ENCODE results near the gene AZU1. TPM values are rescaled to one million over a fixed set of nuclear protein-coding genes. Genes with fewer than 3 reads are reported as not detected.

Gene AZU1
- total RNA-seq, 4 donors from 2014 or later, result 0.68 TPM; not detected in 3

DNA sequence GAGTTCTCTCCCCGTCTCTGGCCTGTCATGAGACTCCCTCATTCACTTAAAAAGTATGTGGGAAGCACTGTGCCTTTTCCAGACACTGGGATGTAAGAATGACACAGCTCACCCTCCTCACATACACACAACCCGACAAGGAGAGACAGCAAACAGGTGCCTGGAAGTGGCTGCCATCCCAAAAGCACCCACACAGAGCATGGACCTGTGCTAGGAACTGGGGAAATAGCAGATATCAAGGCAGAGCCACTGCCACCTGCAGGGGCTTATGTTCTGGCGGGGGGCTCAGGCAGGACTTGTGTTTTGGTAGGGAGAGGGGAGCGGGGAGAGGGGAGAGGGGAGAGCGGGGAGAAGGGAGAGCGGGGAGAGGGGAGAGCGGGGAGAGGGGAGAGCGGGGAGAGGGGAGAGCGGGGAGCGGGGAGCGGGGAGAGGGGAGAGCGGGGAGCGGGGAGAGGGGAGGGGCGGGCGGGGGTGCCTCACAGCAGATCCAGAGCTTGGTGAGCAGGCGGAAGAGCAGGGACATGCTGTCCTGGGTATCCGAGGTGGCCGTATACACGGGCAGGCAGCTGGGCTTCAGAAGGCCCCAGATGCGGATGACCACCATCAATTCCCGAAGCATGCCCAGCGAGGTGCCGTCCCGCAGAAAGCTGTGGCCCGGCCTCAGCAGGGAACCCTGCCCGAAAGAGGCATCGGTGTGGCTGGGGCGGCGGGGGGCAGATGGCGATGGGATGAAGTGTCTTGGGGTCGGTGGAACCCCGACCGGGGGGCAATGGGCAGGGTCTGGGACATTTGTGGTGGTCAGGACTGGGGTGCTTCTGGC lies 44.0 kb downstream of the AZU1 start:
- TF ChIP-seq, protein P1, sequence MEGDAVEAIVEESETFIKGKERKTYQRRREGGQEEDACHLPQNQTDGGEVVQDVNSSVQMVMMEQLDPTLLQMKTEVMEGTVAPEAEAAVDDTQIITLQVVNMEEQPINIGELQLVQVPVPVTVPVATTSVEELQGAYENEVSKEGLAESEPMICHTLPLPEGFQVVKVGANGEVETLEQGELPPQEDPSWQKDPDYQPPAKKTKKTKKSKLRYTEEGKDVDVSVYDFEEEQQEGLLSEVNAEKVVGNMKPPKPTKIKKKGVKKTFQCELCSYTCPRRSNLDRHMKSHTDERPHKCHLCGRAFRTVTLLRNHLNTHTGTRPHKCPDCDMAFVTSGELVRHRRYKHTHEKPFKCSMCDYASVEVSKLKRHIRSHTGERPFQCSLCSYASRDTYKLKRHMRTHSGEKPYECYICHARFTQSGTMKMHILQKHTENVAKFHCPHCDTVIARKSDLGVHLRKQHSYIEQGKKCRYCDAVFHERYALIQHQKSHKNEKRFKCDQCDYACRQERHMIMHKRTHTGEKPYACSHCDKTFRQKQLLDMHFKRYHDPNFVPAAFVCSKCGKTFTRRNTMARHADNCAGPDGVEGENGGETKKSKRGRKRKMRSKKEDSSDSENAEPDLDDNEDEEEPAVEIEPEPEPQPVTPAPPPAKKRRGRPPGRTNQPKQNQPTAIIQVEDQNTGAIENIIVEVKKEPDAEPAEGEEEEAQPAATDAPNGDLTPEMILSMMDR (IDR thresholded peaks at IDR 0.05; ENCODE audit: low read depth), result no peak

DNA sequence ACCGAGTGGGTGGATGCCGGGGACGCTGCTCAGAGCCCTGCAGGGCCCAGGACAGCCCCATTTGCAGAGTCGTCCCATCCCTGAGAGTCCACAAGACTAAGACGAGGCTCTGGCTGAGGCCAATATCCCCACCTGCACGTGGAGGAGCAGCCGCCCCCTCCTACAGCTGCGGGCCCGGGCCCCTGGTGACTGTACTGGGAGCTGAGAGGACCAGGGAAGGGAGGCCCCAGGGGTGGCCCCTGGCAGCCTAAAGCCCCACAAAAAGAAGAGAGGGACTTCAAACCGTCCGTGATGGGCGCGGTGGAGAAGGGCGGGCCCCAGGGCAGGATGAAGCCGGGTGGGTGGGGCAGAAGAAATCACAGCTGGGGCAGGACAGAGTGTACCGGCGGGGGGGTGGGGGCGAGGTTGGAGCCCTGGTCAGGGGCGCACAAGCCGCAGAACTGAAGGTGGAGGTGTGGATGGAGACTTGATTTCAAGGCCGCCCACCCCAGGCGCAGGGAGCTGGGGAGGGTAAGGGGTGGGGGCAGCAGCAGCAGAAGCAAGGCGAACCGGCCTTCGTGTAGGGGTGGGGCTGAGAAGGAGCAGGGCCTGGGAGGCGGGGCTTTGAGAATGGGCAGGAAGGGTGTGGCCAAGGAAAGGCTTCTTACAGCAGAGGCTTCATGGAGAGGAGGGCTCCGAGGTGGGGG lies 44.8 kb downstream of the AZU1 start:
- TF ChIP-seq, protein P1 (IDR thresholded peaks at IDR 0.05; ENCODE audit: low read depth), result no peak

DNA sequence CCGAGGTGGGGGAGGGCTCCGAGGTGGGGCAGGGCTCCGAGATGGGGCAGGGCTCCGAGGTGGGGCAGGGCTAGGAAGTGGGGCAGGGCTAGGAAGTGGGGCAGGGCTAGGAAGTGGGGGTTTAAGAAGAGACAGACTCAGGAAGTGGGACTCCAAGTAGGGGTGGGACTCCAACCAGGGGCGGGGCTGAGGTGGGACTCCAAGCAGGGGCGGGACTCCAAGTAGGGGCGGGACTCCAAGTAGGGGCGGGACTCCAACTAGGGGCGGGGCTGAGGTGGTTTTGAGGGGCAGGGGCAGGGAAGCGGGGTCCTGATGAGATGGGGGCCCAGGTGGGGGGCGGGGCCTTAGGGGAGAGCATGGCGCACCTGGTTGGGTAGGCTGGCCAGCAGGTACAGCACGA lies 45.4 kb downstream of the AZU1 start:
- TF ChIP-seq, protein P1 (IDR thresholded peaks at IDR 0.05; ENCODE audit: low read depth), result no peak

DNA sequence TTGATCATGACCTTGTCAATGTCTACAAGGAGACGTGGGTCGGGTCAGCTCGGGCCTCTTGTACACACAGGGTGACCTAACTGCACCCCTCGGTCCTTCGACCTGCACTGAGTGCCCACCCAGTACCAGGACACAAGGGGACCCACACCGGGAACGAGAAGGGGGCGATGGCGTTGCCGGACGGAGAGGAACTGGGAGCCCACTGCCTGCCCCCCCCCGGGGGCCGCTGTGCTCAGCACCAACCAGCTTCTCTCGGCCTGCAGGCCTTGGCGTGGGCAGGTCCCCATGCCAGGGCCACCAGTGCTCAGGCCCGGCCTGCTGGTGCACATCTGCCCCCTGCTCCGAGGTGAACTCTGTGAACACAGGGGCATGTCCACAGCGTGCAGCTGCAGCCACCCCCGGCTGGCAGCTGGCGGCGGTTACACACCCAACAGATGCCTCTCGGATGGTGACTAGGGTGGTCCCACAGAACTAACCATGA lies 46.0 kb downstream of the AZU1 start:
- TF ChIP-seq, protein P1 (IDR thresholded peaks at IDR 0.05; ENCODE audit: low read depth), result no peak

DNA sequence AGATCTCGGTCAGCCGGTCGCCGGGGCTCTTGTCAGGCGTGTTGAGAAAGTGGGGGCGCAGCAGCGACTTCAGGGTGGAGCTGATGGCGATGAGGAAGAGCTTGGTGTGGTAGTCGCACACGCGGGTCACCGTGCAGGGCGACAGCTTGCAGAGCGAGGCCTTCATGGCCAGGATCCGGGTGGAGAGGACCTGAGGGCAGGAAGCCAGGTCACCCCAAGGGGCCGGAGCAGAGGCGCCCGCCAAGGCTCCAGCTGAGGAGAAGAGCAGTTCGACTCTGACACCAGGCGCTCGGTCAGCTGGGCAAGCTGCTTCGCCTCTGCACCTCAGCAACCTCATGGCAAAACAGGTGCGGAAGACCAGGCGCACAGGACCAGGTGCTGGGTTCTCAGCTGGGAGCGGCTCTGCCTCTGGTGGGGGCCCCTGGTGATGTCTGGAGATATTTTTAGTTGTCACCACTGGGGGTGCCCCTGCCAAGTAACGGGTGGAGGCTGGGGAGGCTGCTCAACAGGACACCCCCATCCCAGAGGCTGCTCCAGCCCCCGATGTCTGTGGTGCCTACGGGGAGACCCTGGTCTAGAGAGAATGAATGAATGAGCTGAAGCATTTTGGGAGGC lies 47.7 kb downstream of the AZU1 start:
- TF ChIP-seq, protein P1 (IDR thresholded peaks at IDR 0.05; ENCODE audit: low read depth), result no peak

DNA sequence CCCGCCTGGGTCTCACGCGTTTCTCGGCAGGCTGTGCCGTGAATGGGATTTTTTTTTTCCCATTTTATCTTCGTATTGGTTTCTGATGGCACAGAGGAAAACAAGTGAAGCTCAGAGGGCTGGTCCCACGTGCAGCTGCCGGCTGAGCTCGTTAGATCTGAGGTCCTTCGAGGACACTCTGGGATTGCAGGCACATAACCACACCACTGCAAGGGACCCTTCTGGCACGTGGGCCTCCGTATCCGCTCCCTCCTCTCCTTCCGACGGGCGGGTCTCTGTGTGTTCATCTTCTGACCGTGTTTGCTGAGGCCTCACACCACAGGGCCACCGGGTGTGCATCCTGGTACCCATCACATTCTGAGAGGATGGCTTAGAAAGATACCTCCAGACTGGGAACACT lies 48.5 kb downstream of the AZU1 start:
- TF ChIP-seq, protein P1 (IDR thresholded peaks at IDR 0.05; ENCODE audit: low read depth), result no peak

DNA sequence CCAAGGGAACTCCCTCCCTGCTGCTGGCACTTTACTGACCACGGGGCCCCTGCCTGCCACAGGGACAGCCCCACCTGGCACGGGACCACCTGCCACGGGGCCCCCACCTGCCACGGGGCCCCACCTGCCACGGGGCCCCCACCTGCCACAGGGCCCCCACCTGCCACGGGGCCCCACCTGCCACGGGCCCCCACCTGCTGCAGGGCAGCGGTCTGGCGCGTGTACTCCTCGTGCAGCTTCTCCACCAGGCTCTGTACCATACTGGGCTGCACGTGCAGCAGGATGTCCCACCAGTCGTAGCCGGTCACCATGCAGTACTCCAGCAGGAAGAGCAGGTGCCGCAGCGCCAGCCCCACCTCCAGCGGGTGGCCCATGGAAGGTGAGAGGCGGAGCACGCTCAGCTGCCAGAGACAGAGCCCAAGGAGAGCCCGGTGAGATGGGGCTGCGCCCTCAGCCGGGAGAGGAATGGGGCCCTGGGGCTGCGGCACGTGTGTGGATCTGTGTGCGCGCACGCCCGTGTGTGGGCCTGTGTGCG lies 49.2 kb downstream of the AZU1 start:
- TF ChIP-seq, protein P1 (IDR thresholded peaks at IDR 0.05; ENCODE audit: low read depth), result no peak
